Sigmoid colon (tissue), 7 donors: ENCODE results near the gene EME1. TPM values are rescaled to one million over a fixed set of nuclear protein-coding genes. Genes with fewer than 3 reads are reported as not detected.
A peak's percentile ranks its signal among the peaks of the same experiment; 100 is the strongest.
"Not testable (repeated sequence)": the region's sequence is repeated elsewhere in the genome, so short reads cannot be mapped to it uniquely, and the experiment has no call there.

Experiments used
- DNase-seq: peaks from one replicate; pipeline ENCODE4 v3.0.0-alpha.2; 2019
- H3K27ac ChIP-seq, 4 donors: fragments of 200-600 bp; sonication (generic); one replicate each; pipeline ENCODE4 v1.5.1; 2016 to 2019; ENCODE audit warnings: mild to moderate bottlenecking in 1 of 4
- H3K27me3 ChIP-seq, 3 donors: fragments of 200-600 bp; sonication (generic); one replicate each; pipeline ENCODE4 v1.5.1; 2019; ENCODE audit warnings: mild to moderate bottlenecking in 1 of 3
- H3K36me3 ChIP-seq, 4 donors: fragments of 200-600 bp; sonication (generic); one replicate each; pipeline ENCODE4 v1.5.1; 2016 to 2019
- H3K4me1 ChIP-seq, 4 donors: fragments of 200-600 bp; sonication (generic); one replicate each; pipeline ENCODE4 v1.5.1; 2017 to 2019
- H3K4me3 ChIP-seq, 4 donors: fragments of 200-600 bp; sonication (generic); one replicate each; pipeline ENCODE4 v1.5.1; 2017 to 2019; ENCODE audit warnings: mild to moderate bottlenecking in 2 of 4, moderate library complexity in 1 of 4
- H3K9me3 ChIP-seq, 4 donors: fragments of 200-600 bp in 3 of 4; sonication (generic) in 3 of 4; one replicate each; pipeline versions ENCODE4 v1.5.1 to v1.6.1; 2013 to 2019
- CTCF ChIP-seq, 4 experiments: fragments of 450-650 bp in 3 of 4; fragments of 200-600 bp in 1 of 4; IDR thresholded peaks; one replicate each; pipeline ENCODE4 v1.5.1; 2016 to 2019; ENCODE audit warnings: antibody characterized with exemption in 4 of 4, mild to moderate bottlenecking in 3 of 4, moderate library complexity in 2 of 4
- EP300 ChIP-seq, 4 donors: sonication (generic); formaldehyde crosslinking; IDR thresholded peaks; one replicate each; pipeline ENCODE4 v1.6.1; 2017; ENCODE audit warnings: antibody characterized with exemption in 4 of 4
- POLR2A ChIP-seq, 2 donors: fragments of 450-650 bp; IDR thresholded peaks; one replicate each; pipeline ENCODE4 v1.6.1; 2016; ENCODE audit warnings: antibody characterized with exemption in 2 of 2, mild to moderate bottlenecking in 2 of 2, moderate library complexity in 2 of 2
- POLR2AphosphoS5 ChIP-seq, 4 donors: sonication (generic); formaldehyde crosslinking; IDR thresholded peaks; one replicate each; pipeline ENCODE4 v1.6.1; 2017; ENCODE audit warnings: antibody characterized with exemption in 4 of 4
- WGBS, 2 donors: extraction: QIAGEN DNeasy Blood & Tissue Kit; methylation state at CpG; one replicate each; pipeline ENCODE4 v1.1.7; 2013; 5-methylcytosine and 5-hydroxymethylcytosine counted together
- intact Hi-C: fragments of 100-400 bp; cut with DNase I; formaldehyde crosslinking; loops from one replicate; pipeline ENCODE4 v1.15.1; 2023
- polyA plus RNA-seq, 3 donors: library from polyadenylated mRNA; stranded (reverse); fragments of 200-250 nt; gene quantifications; one replicate each; pipeline ENCODE4 v1.2.3, GENCODE V29; 2013
- total RNA-seq, 4 donors: library from RNA; depleted of rRNA; stranded (reverse); fragments of >200 nt; gene quantifications; one replicate each; pipeline ENCODE4 v1.1.0, GENCODE V29; 2016
- donor health status: healthy with polysubstance abuse.
- donor health status: Bipolar disorder and iron deficiency.
- donor health status: healthy.

Gene EME1
- total and polyA plus RNA-seq, 7 donors, result 0.36 to 3.5 (median 1.2) TPM; not detected in 4

GRCh38 chr17:50424996-50425681 is 52.1 kb downstream of the EME1 start:
- H3K36me3 ChIP-seq, result no peaks in the 10 kb centered on the region
- peak overlapping the region; percentile 51 to 82 (median 60) for H3K4me3 ChIP-seq
- TF ChIP-seq POLR2A (IDR thresholded peaks at IDR 0.05) (no peak), POLR2AphosphoS5 (IDR thresholded peaks at IDR 0.05) (no peak), CTCF (IDR thresholded peaks at IDR 0.05) (no peak), EP300 (IDR thresholded peaks at IDR 0.05) (no peak)
- WGBS, 2 donors, result 82 to 87% methylated on average over 8 of the region's 8 CpGs
- intact Hi-C loops, result no loop called here
- H3K27me3 ChIP-seq, result no peaks in the 10 kb centered on the region
- peaks cover 0 to 38% (median 28%) of the 10 kb centered on the region in 4 donors for H3K4me1 ChIP-seq
- H3K27ac ChIP-seq, result peak overlapping the region; percentile 76 to 87 (median 82)
- no peaks in the 10 kb centered on the region for H3K9me3 ChIP-seq
- DNase-seq, result no peak

- intact Hi-C loops, result no loop called here
- H3K36me3 ChIP-seq, result no peaks in the 10 kb centered on the region
Measured at GRCh38 chr17:50425682-50426471, 52.8 kb downstream of the EME1 start, which contains the start of gene ACSF2. Gene ACSF2 (plus strand): TSS chr17:50426218. CDS start chr17:50426262, 44 bp downstream.

GRCh38 chr17:50426472-50426782 is 53.4 kb downstream of the EME1 start:
- H3K4me1 ChIP-seq, result peaks cover 0 to 33% (median 26%) of the 10 kb centered on the region in 4 donors
- no peaks in the 10 kb centered on the region for H3K36me3 ChIP-seq
- intact Hi-C loops, result no loop called here
- no peak for DNase-seq
- 0 to 1% methylated on average over 7 of the region's 7 CpGs for WGBS, 2 donors
- no peak for TF ChIP-seq CTCF (IDR thresholded peaks at IDR 0.05)
- no peak for TF ChIP-seq EP300 (IDR thresholded peaks at IDR 0.05)
- TF ChIP-seq POLR2A (IDR thresholded peaks at IDR 0.05), result no peak
- no peak for TF ChIP-seq POLR2AphosphoS5 (IDR thresholded peaks at IDR 0.05)
- H3K27ac ChIP-seq, result peak overlapping the region; percentile 76 to 87 (median 82)
- H3K4me3 ChIP-seq, result peak overlapping the region; percentile 51 to 82 (median 60)
- no peaks in the 10 kb centered on the region for H3K27me3 ChIP-seq
- H3K9me3 ChIP-seq, result no peaks in the 10 kb centered on the region

More at GRCh38 chr17:50425682-50426471, 52.8 kb downstream of the EME1 start, which contains the start of gene ACSF2:
- H3K4me3 ChIP-seq, result peak within 1 kb of the TSS; percentile 51 to 82 (median 60)
- peak; percentile 87 for DNase-seq
- H3K27ac ChIP-seq, result peak within 1 kb of the TSS; percentile 76 to 87 (median 82)
- peaks cover 0 to 37% (median 28%) of the 10 kb centered on the region in 4 donors for H3K4me1 ChIP-seq
- H3K27me3 ChIP-seq, result no peaks in the 10 kb centered on the region
- 1 to 2% methylated on average over 70 of the region's 70 CpGs for WGBS, 2 donors
- TF ChIP-seq CTCF (IDR thresholded peaks at IDR 0.05) (no peak), POLR2A (IDR thresholded peaks at IDR 0.05) (peak; percentile 25 to 44), EP300 (IDR thresholded peaks at IDR 0.05) (no peak), POLR2AphosphoS5 (IDR thresholded peaks at IDR 0.05) (peak; percentile 39 to 76 (median 66))
- H3K9me3 ChIP-seq, result no peaks in the 10 kb centered on the region

- Histone ChIP-seq H3K36me3 (no peaks in the 10 kb centered on the region), H3K4me3 (peak overlapping the region; percentile 51 to 82 (median 60)), H3K4me1 (peaks cover 0 to 30% (median 24%) of the 10 kb centered on the region in 4 donors), H3K27me3 (no peaks in the 10 kb centered on the region), H3K27ac (peak overlapping the region; percentile 76 to 87 (median 82)), H3K9me3 (no peaks in the 10 kb centered on the region)
- 13 to 24% methylated on average over 4 of the region's 4 CpGs for WGBS, 2 donors
- DNase-seq, result peak; percentile 69
- TF ChIP-seq CTCF (IDR thresholded peaks at IDR 0.05), result no peak
- TF ChIP-seq POLR2AphosphoS5 (IDR thresholded peaks at IDR 0.05), result no peak
- no peak for TF ChIP-seq POLR2A (IDR thresholded peaks at IDR 0.05)
- TF ChIP-seq EP300 (IDR thresholded peaks at IDR 0.05), result no peak
- intact Hi-C loops, result no loop called here
Measured at GRCh38 chr17:50426814-50427787, 54.1 kb downstream of the EME1 start.

GRCh38 chr17:50428126-50428525 is 55.1 kb downstream of the EME1 start:
- intact Hi-C loops, H3K36me3 ChIP-seq, H3K9me3 ChIP-seq, H3K27ac ChIP-seq, DNase-seq, H3K4me3 ChIP-seq, H3K27me3 ChIP-seq: not testable (repeated sequence)
- H3K4me1 ChIP-seq, result peaks cover 0 to 30% (median 24%) of the 10 kb centered on the region in 4 donors
- 66 to 86% methylated on average over 6 of the region's 6 CpGs for WGBS, 2 donors
